ENCODE measurements around the gene LARGE1. TPM values are rescaled to one million over a fixed set of nuclear protein-coding genes. Genes with fewer than 3 reads are reported as not detected.

Gene LARGE1
- total RNA-seq, 4 donors from 2014 or later, result 24.9 to 51.0 (median 32.7) TPM

DNA sequence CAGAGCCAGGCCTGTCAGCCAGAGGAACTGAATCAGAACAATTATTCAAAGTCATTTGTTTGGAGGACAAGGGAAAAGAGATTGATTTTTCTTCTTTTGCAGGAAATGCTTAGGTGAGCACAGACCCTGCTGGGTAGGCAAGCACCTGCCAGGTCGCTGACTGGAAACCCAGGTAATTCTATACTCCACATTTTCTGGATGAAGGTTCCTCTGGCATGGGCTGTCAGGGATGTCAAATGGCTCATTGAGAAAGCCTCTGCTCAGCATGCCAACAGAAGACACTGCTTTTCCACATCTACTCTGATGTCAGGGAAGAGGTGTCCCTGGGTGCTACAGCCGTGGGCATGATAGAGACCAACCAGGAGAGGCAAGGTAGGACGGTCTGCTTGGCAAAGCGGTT lies 695.4 kb downstream of the LARGE1 start:
- no peak overlapping the region for H3K27ac ChIP-seq
- TF ChIP-seq EP300 (IDR thresholded peaks at IDR 0.05) (no peak), POLR2A (IDR thresholded peaks at IDR 0.05) (no peak)
- TF ChIP-seq, protein P1, sequence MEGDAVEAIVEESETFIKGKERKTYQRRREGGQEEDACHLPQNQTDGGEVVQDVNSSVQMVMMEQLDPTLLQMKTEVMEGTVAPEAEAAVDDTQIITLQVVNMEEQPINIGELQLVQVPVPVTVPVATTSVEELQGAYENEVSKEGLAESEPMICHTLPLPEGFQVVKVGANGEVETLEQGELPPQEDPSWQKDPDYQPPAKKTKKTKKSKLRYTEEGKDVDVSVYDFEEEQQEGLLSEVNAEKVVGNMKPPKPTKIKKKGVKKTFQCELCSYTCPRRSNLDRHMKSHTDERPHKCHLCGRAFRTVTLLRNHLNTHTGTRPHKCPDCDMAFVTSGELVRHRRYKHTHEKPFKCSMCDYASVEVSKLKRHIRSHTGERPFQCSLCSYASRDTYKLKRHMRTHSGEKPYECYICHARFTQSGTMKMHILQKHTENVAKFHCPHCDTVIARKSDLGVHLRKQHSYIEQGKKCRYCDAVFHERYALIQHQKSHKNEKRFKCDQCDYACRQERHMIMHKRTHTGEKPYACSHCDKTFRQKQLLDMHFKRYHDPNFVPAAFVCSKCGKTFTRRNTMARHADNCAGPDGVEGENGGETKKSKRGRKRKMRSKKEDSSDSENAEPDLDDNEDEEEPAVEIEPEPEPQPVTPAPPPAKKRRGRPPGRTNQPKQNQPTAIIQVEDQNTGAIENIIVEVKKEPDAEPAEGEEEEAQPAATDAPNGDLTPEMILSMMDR (IDR thresholded peaks at IDR 0.05), result no peak
- H3K4me1 ChIP-seq, result no peaks in the 10 kb centered on the region
- H3K36me3 ChIP-seq, result no peaks in the 10 kb centered on the region
- 88 to 90% methylated on average over 4 of the region's 4 CpGs for WGBS, 2 donors
- H3K27me3 ChIP-seq, result no peaks in the 10 kb centered on the region
- DNase-seq (ENCODE audit: low spot score in 2 of 2), result no peak
- H3K9me3 ChIP-seq, result peaks cover 0 to 34% (median 9%) of the 10 kb centered on the region in 4 donors
- H3K4me3 ChIP-seq, result no peak overlapping the region

Small RNA genes within 50 kb of the gene (small RNA-seq; reads per million reads assigned to genes)
- not detected for gene MIR4764
- gene SNORA50B, result not detected

All from tibial nerve (tissue), 4 donors.